ENCODE results near the gene PIK3AP1. TPM values are rescaled to one million over a fixed set of nuclear protein-coding genes. Genes with fewer than 3 reads are reported as not detected.

PIK3AP1 gene
- total RNA-seq, 1 experiment from 2014 or later: 7.1 TPM

DNA sequence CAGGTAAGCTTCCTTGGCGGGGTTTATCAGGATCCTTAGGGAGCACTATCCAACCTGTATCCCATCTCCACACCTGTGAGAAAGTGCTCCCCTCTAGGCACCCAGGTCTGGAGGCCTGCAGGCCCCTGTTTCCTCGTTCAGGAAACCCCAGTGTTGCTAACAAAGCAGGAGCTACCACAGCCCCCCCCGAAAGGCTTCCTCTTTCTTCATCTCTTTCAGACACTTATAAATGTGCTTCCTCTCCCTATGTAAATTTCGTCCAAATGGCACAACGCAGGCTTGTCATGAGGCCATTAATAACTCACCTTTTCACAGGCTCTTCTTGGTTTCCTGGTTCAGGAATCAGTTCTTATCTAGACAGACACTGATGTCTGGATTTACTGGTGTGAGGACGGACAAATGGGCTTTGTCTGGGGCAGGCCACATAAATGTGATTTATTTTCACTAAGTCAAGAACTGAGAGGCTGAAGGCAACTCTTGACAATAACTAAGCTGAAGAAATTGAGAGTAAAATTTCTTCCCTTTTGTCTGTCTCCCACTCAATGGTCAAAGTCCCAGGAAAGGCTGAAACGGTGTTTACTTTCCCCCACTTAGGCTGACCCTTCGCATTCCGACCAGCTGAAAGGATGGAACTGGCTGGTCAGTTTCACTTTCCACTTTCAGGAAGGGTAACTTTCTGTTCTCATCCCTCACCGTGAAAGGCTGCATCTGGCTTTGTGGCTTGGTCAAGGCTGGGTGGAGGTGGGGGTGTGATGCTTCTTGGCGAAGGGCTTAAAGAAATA lies 46.8 kb downstream of the PIK3AP1 start:
- H2AFZ ChIP-seq (ENCODE audit: low read depth, low read length, poor library complexity, severe bottlenecking): no peak overlapping the region
- ATAC-seq: no peak
- ChIA-PET RAD21 (ENCODE audit: low non-redundant PET in 1 of 2, low total read pairs in 2 of 2, uncharacterized antibody in 2 of 2, unreplicated experiment in 2 of 2) (no interaction called here), CTCF (no interaction called here), POLR2A (no interaction called here)
- H3K9me3 ChIP-seq (ENCODE audit: control insufficient read depth in 1 of 2, insufficient read depth in 1 of 2, low read depth in 1 of 2, low read length in 2 of 2): no peaks in the 10 kb centered on the region
- H3K36me3 ChIP-seq (ENCODE audit: control insufficient read depth in 1 of 2, insufficient read depth in 2 of 2, low read length in 2 of 2): no peaks in the 10 kb centered on the region
- no peak overlapping the region for H3K9ac ChIP-seq (ENCODE audit: low read length)
- no peaks in the 10 kb centered on the region for H3K79me2 ChIP-seq (ENCODE audit: insufficient read depth, low read length)
- peaks cover 26 to 31% of the 10 kb centered on the region in 2 experiments for H3K4me1 ChIP-seq (ENCODE audit: control insufficient read depth in 1 of 2, insufficient read depth in 2 of 2, low read length in 2 of 2)
- H3K27me3 ChIP-seq (ENCODE audit: insufficient read depth, low read length): no peaks in the 10 kb centered on the region
- no peak overlapping the region for H3K4me3 ChIP-seq (replicated peaks in 1 of 2; ENCODE audit: low read depth in 1 of 2, low read length in 2 of 2)
- no TSS peak for BruUV-seq (replicated peaks)
- no peaks in the 10 kb centered on the region for H3K9me2 ChIP-seq (ENCODE audit: insufficient read depth)
- TF ChIP-seq FOSL1 (IDR thresholded peaks at IDR 0.05; ENCODE audit: low read depth): no peak
- DNase-seq (ENCODE audit: low read depth, low spot score): no peak
- no peaks in the 10 kb centered on the region for H4K20me1 ChIP-seq (ENCODE audit: insufficient read depth)
- H3K4me2 ChIP-seq (ENCODE audit: low read length): peak overlapping the region; percentile 73; the same call in 1 of the 2 replicates
- intact Hi-C loops (cut with micrococcal nuclease): no loop called here
- peak overlapping the region; percentile 73; the same call in 1 of the 2 replicates for H3K27ac ChIP-seq (ENCODE audit: low read depth, low read length)

DNA sequence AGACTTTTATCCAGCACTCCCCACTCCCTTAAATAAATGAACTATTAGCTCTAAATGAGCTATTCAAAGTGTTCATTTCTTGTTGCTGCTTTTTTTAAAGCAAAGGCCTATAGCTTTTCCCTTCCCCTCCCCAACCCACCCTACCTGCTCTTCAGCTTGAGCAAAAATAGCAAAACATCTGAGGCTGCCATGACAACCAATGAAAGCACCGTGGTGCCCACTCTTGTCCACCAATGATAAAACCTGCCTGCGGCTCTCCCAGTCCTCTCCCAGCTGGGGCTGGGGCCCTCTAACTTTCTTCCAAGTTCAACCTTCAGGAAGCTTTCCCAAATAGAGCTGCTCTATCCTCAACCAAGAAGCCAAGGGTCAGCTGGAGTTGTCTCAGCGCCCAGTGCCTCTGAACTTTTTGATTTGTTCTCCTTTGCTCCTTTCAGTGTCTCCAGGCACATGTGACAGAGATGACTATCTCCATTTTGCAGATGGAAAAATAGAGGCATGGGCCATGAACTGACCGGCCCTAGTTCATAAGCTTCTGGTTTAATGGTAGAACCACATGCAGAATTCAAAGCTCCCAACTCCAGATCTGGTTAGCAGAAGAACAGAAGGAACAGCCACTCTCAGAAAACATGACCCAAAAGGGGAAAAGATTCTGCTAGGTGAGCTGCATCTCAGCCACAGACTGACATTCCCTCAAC lies 47.7 kb downstream of the PIK3AP1 start:
- Histone ChIP-seq H3K4me2 (ENCODE audit: low read length) (no peak overlapping the region), H3K9me3 (ENCODE audit: control insufficient read depth in 1 of 2, insufficient read depth in 1 of 2, low read depth in 1 of 2, low read length in 2 of 2) (no peaks in the 10 kb centered on the region), H3K36me3 (ENCODE audit: control insufficient read depth in 1 of 2, insufficient read depth in 2 of 2, low read length in 2 of 2) (no peaks in the 10 kb centered on the region), H2AFZ (ENCODE audit: low read depth, low read length, poor library complexity, severe bottlenecking) (no peak overlapping the region), H3K9ac (ENCODE audit: low read length) (no peak overlapping the region), H3K4me1 (ENCODE audit: control insufficient read depth in 1 of 2, insufficient read depth in 2 of 2, low read length in 2 of 2) (peaks cover 26 to 31% of the 10 kb centered on the region in 2 experiments), H3K79me2 (ENCODE audit: insufficient read depth, low read length) (no peaks in the 10 kb centered on the region), H4K20me1 (ENCODE audit: insufficient read depth) (no peaks in the 10 kb centered on the region), H3K27me3 (ENCODE audit: insufficient read depth, low read length) (no peaks in the 10 kb centered on the region), H3K27ac (ENCODE audit: low read depth, low read length) (no peak overlapping the region), H3K9me2 (ENCODE audit: insufficient read depth) (no peaks in the 10 kb centered on the region), H3K4me3 (replicated peaks in 1 of 2; ENCODE audit: low read depth in 1 of 2, low read length in 2 of 2) (no peak overlapping the region)
- intact Hi-C loops (cut with micrococcal nuclease): no loop called here
- ATAC-seq (no peak), DNase-seq (ENCODE audit: low read depth, low spot score) (no peak)
- ChIA-PET POLR2A (interaction anchor here (0.6 to 0.7 kb wide), 2 partner anchors 10 to 32 kb away, joined by 4 read pairs; no protein-coding TSS in a partner anchor), CTCF (no interaction called here), RAD21 (ENCODE audit: low non-redundant PET in 1 of 2, low total read pairs in 2 of 2, uncharacterized antibody in 2 of 2, unreplicated experiment in 2 of 2) (no interaction called here)
- TF ChIP-seq YY1 (IDR thresholded peaks at IDR 0.05; ENCODE audit: extremely low read depth, insufficient replicate concordance, low read depth, low read length) (no peak), ZFX (IDR thresholded peaks at IDR 0.05) (no peak), RAD21 (IDR thresholded peaks at IDR 0.05; ENCODE audit: low read depth) (no peak), ELF1 (IDR thresholded peaks at IDR 0.05; ENCODE audit: borderline replicate concordance, low read depth) (no peak), SRF (IDR thresholded peaks at IDR 0.05; ENCODE audit: low read depth) (no peak), POLR2AphosphoS5 (IDR thresholded peaks at IDR 0.05; ENCODE audit: low read depth, low read length) (no peak), SIN3A (IDR thresholded peaks at IDR 0.05; ENCODE audit: low read depth) (no peak), ZNF274 (IDR thresholded peaks at IDR 0.05; ENCODE audit: low read depth, low read length) (no peak), EZH2phosphoT487 (IDR thresholded peaks at IDR 0.05; ENCODE audit: borderline replicate concordance) (no peak), SP1 (IDR thresholded peaks at IDR 0.05; ENCODE audit: low read depth) (no peak)
- TF ChIP-seq, protein P1, sequence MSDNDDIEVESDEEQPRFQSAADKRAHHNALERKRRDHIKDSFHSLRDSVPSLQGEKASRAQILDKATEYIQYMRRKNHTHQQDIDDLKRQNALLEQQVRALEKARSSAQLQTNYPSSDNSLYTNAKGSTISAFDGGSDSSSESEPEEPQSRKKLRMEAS (IDR thresholded peaks at IDR 0.05): no peak
- TF ChIP-seq, protein P2, sequence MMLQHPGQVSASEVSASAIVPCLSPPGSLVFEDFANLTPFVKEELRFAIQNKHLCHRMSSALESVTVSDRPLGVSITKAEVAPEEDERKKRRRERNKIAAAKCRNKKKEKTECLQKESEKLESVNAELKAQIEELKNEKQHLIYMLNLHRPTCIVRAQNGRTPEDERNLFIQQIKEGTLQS (IDR thresholded peaks at IDR 0.05): no peak
- BruUV-seq (replicated peaks): no TSS peak

Measured in HCT116 (cell line).